Regular cardiac myocyte (primary cell): ENCODE measurements around the gene TDRD9. TPM values are rescaled to one million over a fixed set of nuclear protein-coding genes. Genes with fewer than 3 reads are reported as not detected.

Experiments used
- total RNA-seq: library from RNA; depleted of rRNA; stranded (reverse); fragments of >200 nt; gene quantifications from 2 replicates; pipeline ENCODE4 v1.2.3, GENCODE V29; 2014

The TDRD9 gene, protein sequence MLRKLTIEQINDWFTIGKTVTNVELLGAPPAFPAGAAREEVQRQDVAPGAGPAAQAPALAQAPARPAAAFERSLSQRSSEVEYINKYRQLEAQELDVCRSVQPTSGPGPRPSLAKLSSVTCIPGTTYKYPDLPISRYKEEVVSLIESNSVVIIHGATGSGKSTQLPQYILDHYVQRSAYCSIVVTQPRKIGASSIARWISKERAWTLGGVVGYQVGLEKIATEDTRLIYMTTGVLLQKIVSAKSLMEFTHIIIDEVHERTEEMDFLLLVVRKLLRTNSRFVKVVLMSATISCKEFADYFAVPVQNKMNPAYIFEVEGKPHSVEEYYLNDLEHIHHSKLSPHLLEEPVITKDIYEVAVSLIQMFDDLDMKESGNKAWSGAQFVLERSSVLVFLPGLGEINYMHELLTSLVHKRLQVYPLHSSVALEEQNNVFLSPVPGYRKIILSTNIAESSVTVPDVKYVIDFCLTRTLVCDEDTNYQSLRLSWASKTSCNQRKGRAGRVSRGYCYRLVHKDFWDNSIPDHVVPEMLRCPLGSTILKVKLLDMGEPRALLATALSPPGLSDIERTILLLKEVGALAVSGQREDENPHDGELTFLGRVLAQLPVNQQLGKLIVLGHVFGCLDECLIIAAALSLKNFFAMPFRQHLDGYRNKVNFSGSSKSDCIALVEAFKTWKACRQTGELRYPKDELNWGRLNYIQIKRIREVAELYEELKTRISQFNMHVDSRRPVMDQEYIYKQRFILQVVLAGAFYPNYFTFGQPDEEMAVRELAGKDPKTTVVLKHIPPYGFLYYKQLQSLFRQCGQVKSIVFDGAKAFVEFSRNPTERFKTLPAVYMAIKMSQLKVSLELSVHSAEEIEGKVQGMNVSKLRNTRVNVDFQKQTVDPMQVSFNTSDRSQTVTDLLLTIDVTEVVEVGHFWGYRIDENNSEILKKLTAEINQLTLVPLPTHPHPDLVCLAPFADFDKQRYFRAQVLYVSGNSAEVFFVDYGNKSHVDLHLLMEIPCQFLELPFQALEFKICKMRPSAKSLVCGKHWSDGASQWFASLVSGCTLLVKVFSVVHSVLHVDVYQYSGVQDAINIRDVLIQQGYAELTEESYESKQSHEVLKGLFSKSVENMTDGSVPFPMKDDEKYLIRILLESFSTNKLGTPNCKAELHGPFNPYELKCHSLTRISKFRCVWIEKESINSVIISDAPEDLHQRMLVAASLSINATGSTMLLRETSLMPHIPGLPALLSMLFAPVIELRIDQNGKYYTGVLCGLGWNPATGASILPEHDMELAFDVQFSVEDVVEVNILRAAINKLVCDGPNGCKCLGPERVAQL (N-terminal part only)
- total RNA-seq, result 0.58 and 2.5 TPM in 2 replicates

DNA sequence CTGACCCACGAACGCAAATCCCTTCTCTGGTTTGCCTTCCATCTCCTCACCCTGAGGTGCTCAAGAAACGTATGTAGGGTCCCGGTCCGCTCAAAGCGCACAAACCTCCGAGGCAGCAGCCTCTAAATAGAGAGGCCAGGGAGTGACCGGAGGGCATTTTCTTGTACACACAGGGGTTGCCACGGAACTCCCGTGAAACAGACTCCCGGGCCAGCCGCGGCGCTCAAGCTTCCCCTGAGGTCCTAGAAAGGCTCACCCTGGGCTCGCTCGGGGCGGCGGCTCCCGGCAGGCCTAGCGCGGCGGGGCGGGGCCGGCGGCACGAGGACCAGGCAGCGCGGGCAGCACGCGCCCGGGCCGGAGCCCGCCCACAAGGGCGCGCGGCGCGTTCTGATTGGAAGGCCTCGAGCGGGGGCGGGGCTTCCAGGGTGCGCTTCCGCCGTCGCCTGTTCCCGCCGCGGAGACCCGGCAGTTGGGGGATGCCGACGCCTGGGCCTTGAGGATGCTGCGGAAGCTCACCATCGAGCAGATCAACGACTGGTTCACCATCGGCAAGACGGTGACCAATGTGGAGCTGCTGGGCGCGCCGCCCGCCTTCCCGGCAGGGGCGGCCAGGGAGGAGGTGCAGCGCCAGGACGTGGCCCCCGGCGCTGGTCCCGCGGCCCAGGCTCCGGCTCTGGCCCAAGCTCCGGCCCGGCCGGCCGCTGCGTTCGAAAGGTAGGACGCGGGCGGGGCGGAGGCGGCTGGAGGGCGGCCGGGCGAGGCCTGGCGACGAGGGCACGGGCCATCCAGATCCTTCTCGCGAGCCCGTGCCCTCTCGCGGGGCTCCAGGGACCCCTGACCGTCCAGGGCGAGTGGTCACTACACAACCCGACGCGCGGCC, at the start of gene TDRD9:
TDRD9 (plus strand) TSS at position 446 of the 880 bp plus-strand sequence; CDS start at position 500, 54 bp downstream.

DNA sequence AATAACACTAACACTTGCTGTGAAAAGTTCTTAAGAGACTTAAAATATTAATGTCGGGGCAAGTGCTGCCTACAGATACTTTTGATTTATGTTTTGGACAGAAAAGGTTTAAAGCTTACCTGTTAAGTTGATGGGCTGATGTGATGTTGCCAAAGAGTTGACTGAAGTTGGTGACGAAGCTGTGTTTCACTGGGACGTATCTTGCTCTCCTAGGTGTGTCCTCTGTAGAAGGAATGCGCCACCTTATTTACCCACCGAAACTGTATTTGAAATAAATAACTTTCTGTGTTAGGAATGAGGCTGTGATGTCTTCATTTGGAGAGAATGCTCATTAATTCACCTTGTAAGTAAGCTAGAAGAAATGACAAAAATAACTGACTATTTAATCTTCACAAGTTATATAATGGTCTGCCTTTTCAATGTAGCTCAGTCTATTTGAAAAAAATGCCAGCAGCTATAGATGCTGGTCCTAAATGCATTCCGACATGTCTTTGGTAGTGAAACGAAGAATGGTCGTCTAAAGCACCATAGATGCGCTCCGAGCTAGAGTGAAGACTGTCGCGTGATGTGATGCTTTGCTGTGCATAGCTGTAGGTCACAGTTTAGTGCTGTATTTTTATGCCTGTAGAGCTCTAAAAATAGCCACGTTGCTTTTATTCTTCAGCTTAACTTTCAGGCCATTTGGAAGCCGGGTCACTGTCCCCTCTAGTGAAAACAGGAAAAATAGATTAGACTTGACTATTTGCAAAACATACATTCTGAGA, 13.9 kb downstream of the TDRD9 start, which contains the start of gene RD3L:
RD3L (minus strand) TSS at position 557 of the 764 bp plus-strand sequence. CDS start 834 bp downstream, outside the sequence.

DNA sequence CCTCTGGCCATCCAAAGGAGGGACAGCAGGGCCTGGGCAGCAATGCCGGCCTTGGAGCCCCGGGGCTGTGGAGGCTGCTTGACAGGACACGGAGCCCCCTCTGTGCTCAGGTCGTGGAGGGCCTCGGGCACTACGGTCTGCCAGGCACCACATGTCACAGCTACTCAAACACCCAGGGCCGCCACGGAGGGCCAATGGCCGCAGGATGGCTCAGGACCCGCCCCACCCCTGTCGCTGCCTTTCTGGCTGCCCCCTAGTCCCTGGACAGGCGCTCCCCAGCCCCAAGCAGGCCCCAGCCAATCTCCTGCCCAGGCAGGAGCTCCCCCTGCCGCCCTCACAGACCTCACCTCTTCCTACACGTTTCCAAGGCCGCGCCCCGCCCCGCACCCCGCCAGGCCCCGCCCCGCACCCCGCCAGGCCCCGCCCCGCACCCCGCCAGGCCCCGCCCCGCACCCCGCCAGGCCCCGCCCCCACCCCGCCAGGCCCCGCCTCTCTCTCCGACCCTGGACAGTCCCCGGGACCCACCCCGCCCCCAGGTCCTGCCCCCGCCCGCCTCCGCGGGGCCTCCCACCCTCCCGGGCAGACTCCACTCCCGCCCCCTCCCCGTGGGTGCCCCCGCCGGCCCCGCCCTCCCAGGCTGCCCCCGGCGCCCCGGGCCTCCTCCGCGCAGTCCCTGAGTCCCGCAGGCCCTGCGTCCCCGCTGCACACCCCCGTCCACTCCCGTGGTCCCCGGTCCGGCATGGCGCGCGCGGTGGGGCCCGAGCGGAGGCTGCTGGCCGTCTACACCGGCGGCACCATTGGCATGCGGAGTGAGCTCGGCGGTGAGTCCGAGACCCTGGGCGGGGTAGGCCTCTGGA, 157.0 kb downstream of the TDRD9 start, which contains the start of gene ASPG:
ASPG (plus strand) TSS at position 669 of the 857 bp plus-strand sequence; CDS start at position 740, 71 bp downstream.

Other genes with a start within 250 kb of the TDRD9 start
- 2.8 and 23.4 TPM in 2 replicates for gene XRCC3, start 213.0 kb upstream of the TDRD9 start, total RNA-seq
- 47.1 and 55.0 TPM in 2 replicates for gene ZFYVE21, start 212.6 kb upstream of the TDRD9 start, total RNA-seq
- gene PPP1R13B, start 80.9 kb upstream of the TDRD9 start, total RNA-seq, result 2.1 and 7.3 TPM in 2 replicates
- not detected in 2 replicates for gene RD3L, start 14.1 kb downstream of the TDRD9 start, total RNA-seq
- gene ASPG, start 157.2 kb downstream of the TDRD9 start, total RNA-seq, result not detected in 2 replicates
- under 0.01 TPM in 2 replicates for gene KIF26A, start 210.1 kb downstream of the TDRD9 start, total RNA-seq